ENCODE data around the gene CLDN14.

DNA sequence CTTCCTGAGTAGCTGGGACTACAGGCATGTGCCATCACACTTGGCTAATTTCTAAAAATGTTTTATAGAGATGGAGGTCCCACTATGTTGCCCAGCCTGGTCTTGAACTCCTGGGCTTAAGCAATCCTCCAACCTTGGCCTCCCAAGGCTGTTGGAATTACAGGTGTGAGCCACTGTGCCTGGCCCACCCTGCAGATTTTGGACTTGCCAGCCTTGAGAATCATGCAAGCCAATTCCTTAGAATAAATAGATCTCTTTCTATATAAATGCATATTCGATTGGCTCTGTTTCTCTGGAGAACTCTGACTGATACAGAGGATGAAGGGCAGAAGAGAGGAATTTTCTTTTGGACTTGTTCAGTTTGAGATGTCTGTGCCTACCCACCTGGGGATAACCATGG lies 6.7 kb downstream of the CLDN14 start:
- TF ChIP-seq, protein P1, sequence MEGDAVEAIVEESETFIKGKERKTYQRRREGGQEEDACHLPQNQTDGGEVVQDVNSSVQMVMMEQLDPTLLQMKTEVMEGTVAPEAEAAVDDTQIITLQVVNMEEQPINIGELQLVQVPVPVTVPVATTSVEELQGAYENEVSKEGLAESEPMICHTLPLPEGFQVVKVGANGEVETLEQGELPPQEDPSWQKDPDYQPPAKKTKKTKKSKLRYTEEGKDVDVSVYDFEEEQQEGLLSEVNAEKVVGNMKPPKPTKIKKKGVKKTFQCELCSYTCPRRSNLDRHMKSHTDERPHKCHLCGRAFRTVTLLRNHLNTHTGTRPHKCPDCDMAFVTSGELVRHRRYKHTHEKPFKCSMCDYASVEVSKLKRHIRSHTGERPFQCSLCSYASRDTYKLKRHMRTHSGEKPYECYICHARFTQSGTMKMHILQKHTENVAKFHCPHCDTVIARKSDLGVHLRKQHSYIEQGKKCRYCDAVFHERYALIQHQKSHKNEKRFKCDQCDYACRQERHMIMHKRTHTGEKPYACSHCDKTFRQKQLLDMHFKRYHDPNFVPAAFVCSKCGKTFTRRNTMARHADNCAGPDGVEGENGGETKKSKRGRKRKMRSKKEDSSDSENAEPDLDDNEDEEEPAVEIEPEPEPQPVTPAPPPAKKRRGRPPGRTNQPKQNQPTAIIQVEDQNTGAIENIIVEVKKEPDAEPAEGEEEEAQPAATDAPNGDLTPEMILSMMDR (IDR thresholded peaks at IDR 0.05; ENCODE audit: low read length) = no peak
- no peak for TF ChIP-seq EZH2 (optimal IDR thresholded peaks at IDR 0.05; ENCODE audit: low read depth, low read length)
